Thyroid gland (tissue), 4 donors: ENCODE measurements around the gene C20orf173. TPM values are rescaled to one million over a fixed set of nuclear protein-coding genes. Genes with fewer than 3 reads are reported as not detected.
"Not testable (repeated sequence)": the region's sequence is repeated elsewhere in the genome, so short reads cannot be mapped to it uniquely, and the experiment has no call there.

Source experiments
- DNase-seq, 2 donors: peaks; one replicate each; pipeline ENCODE4 v3.0.0-alpha.2; 2019
- H3K27ac ChIP-seq, 3 donors: fragments of 200-600 bp; sonication (generic); 1 replicate in 2 of 3; 2 replicates in 1 of 3; pipeline ENCODE4 v1.5.1; 2016 to 2019; ENCODE audit warnings: mild to moderate bottlenecking in 1 of 3, moderate library complexity in 1 of 3
- H3K27me3 ChIP-seq: fragments of 200-600 bp; sonication (generic); one replicate; pipeline ENCODE4 v1.5.1; 2019
- H3K36me3 ChIP-seq, 2 donors: fragments of 200-600 bp; sonication (generic); one replicate each; pipeline ENCODE4 v1.5.1; 2016 to 2019
- H3K4me1 ChIP-seq, 2 donors: fragments of 200-600 bp; sonication (generic); one replicate each; pipeline ENCODE4 v1.5.1; 2017 to 2019
- H3K4me3 ChIP-seq, 3 donors: fragments of 200-600 bp; sonication (generic); replicated peaks in 1 of 3; 1 replicate in 2 of 3; 2 replicates in 1 of 3; pipeline ENCODE4 v1.5.1; 2016; ENCODE audit warnings: mild to moderate bottlenecking in 1 of 3
- H3K9me3 ChIP-seq: fragments of 200-600 bp; sonication (generic); one replicate; pipeline ENCODE4 v1.5.1; 2017
- CTCF ChIP-seq, 6 experiments: fragments of 200-600 bp in 3 of 6; fragments of 450-650 bp in 3 of 6; sonication (generic) in 3 of 6; IDR thresholded peaks; one replicate each; pipeline ENCODE4 v1.5.1; 2016 to 2019; ENCODE audit warnings: antibody characterized with exemption in 6 of 6, mild to moderate bottlenecking in 2 of 6, inconsistent platforms in 1 of 6, moderate library complexity in 1 of 6
- POLR2A ChIP-seq, 2 donors: fragments of 450-650 bp; IDR thresholded peaks; one replicate each; pipeline ENCODE4 v1.6.1; 2017; ENCODE audit warnings: antibody characterized with exemption in 2 of 2, mild to moderate bottlenecking in 2 of 2, moderate library complexity in 1 of 2
- whole genome bisulfite sequencing, 2 donors: methylation state at CpG; one replicate each; pipeline ENCODE4 v1.1.5; 2017; 5-methylcytosine and 5-hydroxymethylcytosine counted together
- intact Hi-C: fragments of 100-400 bp; cut with DNase I; formaldehyde crosslinking; loops from one replicate; pipeline ENCODE4 v1.15.1; 2023
- total RNA-seq, 4 donors: library from RNA; depleted of rRNA; stranded (reverse); fragments of >200 nt; gene quantifications; one replicate each; pipeline ENCODE4 v1.2.3, GENCODE V29; 2016

C20orf173 gene
- total RNA-seq, 4 donors from 2014 or later: not detected

GRCh38 chr20:35560105-35560511 is 30.7 kb upstream of the C20orf173 start:
- intact Hi-C loops: no loop called here
- no peak for TF ChIP-seq CTCF (IDR thresholded peaks at IDR 0.05)
- no peak for TF ChIP-seq POLR2A (IDR thresholded peaks at IDR 0.05)
- no peak for DNase-seq
- Histone ChIP-seq H3K9me3 (no peaks in the 10 kb centered on the region), H3K36me3 (peaks cover 11 to 17% of the 10 kb centered on the region in 2 donors), H3K27me3 (no peaks in the 10 kb centered on the region), H3K4me1 (peaks cover 0 to 4% of the 10 kb centered on the region in 2 donors), H3K27ac (no peak overlapping the region), H3K4me3 (no peak overlapping the region)
- 63 to 84% methylated on average over 16 to 18 of the region's 18 CpGs for WGBS, 2 donors

GRCh38 chr20:35559042-35559693 is 29.7 kb upstream of the C20orf173 start:
- no peaks in the 10 kb centered on the region for H3K9me3 ChIP-seq
- no peak overlapping the region for H3K27ac ChIP-seq
- no peaks in the 10 kb centered on the region for H3K27me3 ChIP-seq
- peaks cover 13 to 26% of the 10 kb centered on the region in 2 donors for H3K36me3 ChIP-seq
- H3K4me3 ChIP-seq: no peak overlapping the region
- WGBS, 2 donors: 92 to 93% methylated on average over 20 to 23 of the region's 24 CpGs
- peaks cover 0 to 4% of the 10 kb centered on the region in 2 donors for H3K4me1 ChIP-seq
- intact Hi-C loops: no loop called here
- no peak for DNase-seq
- TF ChIP-seq CTCF (IDR thresholded peaks at IDR 0.05) (no peak), POLR2A (IDR thresholded peaks at IDR 0.05) (no peak)

GRCh38 chr20:35558451-35558850 is 29.0 kb upstream of the C20orf173 start:
- Histone ChIP-seq H3K27ac (no peak overlapping the region), H3K27me3 (no peaks in the 10 kb centered on the region), H3K36me3 (peaks cover 21 to 33% of the 10 kb centered on the region in 2 donors), H3K4me1 (peaks cover 0 to 4% of the 10 kb centered on the region in 2 donors), H3K9me3 (no peaks in the 10 kb centered on the region), H3K4me3 (no peak overlapping the region)
- no peak for DNase-seq
- TF ChIP-seq CTCF (IDR thresholded peaks at IDR 0.05) (no peak), POLR2A (IDR thresholded peaks at IDR 0.05) (no peak)
- intact Hi-C loops: no loop called here
- 92 to 94% methylated on average over 3 to 4 of the region's 4 CpGs for WGBS, 2 donors

GRCh38 chr20:35556871-35557270 is 27.4 kb upstream of the C20orf173 start:
- 91 to 94% methylated on average over 3 to 8 of the region's 8 CpGs for WGBS, 2 donors
- H3K27me3 ChIP-seq: no peaks in the 10 kb centered on the region
- H3K4me1 ChIP-seq: peaks cover 0 to 4% of the 10 kb centered on the region in 2 donors
- H3K27ac ChIP-seq: no peak overlapping the region
- TF ChIP-seq CTCF (IDR thresholded peaks at IDR 0.05) (no peak), POLR2A (IDR thresholded peaks at IDR 0.05) (no peak)
- H3K4me3 ChIP-seq: no peak overlapping the region
- H3K36me3 ChIP-seq: peaks cover 22 to 39% of the 10 kb centered on the region in 2 donors
- intact Hi-C loops: no loop called here
- no peaks in the 10 kb centered on the region for H3K9me3 ChIP-seq
- DNase-seq: no peak

GRCh38 chr20:35555951-35556645 is 26.6 kb upstream of the C20orf173 start:
- 95 to 96% methylated on average over 21 of the region's 21 CpGs for WGBS, 2 donors
- peaks cover 26 to 44% of the 10 kb centered on the region in 2 donors for H3K36me3 ChIP-seq
- H3K9me3 ChIP-seq: no peaks in the 10 kb centered on the region

GRCh38 chr20:35555461-35555860 is 26.0 kb upstream of the C20orf173 start:
- H3K27me3 ChIP-seq, intact Hi-C loops, H3K4me3 ChIP-seq, H3K4me1 ChIP-seq, DNase-seq, H3K27ac ChIP-seq, H3K9me3 ChIP-seq: not testable (repeated sequence)
- WGBS, 2 donors: 81 to 93% methylated on average over 4 of the region's 4 CpGs
- H3K36me3 ChIP-seq: peaks cover 26 to 46% of the 10 kb centered on the region in 2 donors

More at GRCh38 chr20:35555951-35556645, 26.6 kb upstream of the C20orf173 start:
- DNase-seq: no peak
- Histone ChIP-seq H3K4me1 (peaks cover 0 to 2% of the 10 kb centered on the region in 2 donors), H3K4me3 (no peak overlapping the region), H3K27me3 (no peaks in the 10 kb centered on the region), H3K27ac (no peak overlapping the region)
- intact Hi-C loops: no loop called here
- TF ChIP-seq POLR2A (IDR thresholded peaks at IDR 0.05) (no peak), CTCF (IDR thresholded peaks at IDR 0.05) (no peak)
